GM21390 (cell line): ENCODE measurements around the gene TMEM175.
"Not testable (repeated sequence)": the region's sequence is repeated elsewhere in the genome, so short reads cannot be mapped to it uniquely, and the experiment has no call there.

Source experiments
- ATAC-seq: cut with Tn5 transposase; IDR thresholded peaks from one replicate; pipeline ENCODE4 v1.9.1; 2021; ENCODE audit not compliant: unreplicated experiment

Gene TMEM175

GRCh38 chr4:987624-988513, 55.6 kb downstream of the TMEM175 start:
- no peak for ATAC-seq

GRCh38 chr4:988726-989721, 56.8 kb downstream of the TMEM175 start:
- no peak for ATAC-seq

- ATAC-seq: no peak
These were observed 57.6 kb downstream of the TMEM175 start for GRCh38 chr4:989722-990471.

- ATAC-seq: no peak
These were observed 58.6 kb downstream of the TMEM175 start for GRCh38 chr4:990746-991367.

- no peak for ATAC-seq
These were observed 59.4 kb downstream of the TMEM175 start for GRCh38 chr4:991451-992296.

- no peak for ATAC-seq
These were observed 60.2 kb downstream of the TMEM175 start for GRCh38 chr4:992297-993110.

GRCh38 chr4:993111-994029, 61.1 kb downstream of the TMEM175 start, which contains the start of gene SLC26A1:
Gene SLC26A1 (minus strand): TSS chr4:993404. CDS start chr4:991703, 1,701 bp downstream.
- no peak for ATAC-seq

GRCh38 chr4:995311-996026, 63.2 kb downstream of the TMEM175 start:
- ATAC-seq: no peak

- ATAC-seq: no peak
These were observed 64.1 kb downstream of the TMEM175 start for GRCh38 chr4:996030-996996.

GRCh38 chr4:996997-997374, 64.7 kb downstream of the TMEM175 start:
- ATAC-seq: no peak

- ATAC-seq: no peak
These were observed 65.3 kb downstream of the TMEM175 start for GRCh38 chr4:997375-998071.

- no peak for ATAC-seq
These were observed 65.9 kb downstream of the TMEM175 start for GRCh38 chr4:998096-998691.

GRCh38 chr4:999240-999863, 67.1 kb downstream of the TMEM175 start:
- not testable (repeated sequence) for ATAC-seq

- no peak for ATAC-seq
These were observed 67.7 kb downstream of the TMEM175 start for GRCh38 chr4:999882-1000425.
